Esophagus squamous epithelium (tissue), 5 donors: ENCODE data around the gene GREB1. TPM values are rescaled to one million over a fixed set of nuclear protein-coding genes. Genes with fewer than 3 reads are reported as not detected.

Experiments used
- DNase-seq: peaks from one replicate; lab custom pipeline; 2025; lab: John Stamatoyannopoulos, UW
- H3K27ac ChIP-seq, 4 donors: fragments of 200-600 bp; sonication (generic); one replicate each; pipeline ENCODE4 v1.5.1; 2016 to 2019; ENCODE audit warnings: mild to moderate bottlenecking in 1 of 4
- H3K27me3 ChIP-seq, 4 donors: fragments of 200-600 bp; sonication (generic); 1 replicate in 3 of 4; 2 replicates in 1 of 4; pipeline versions ENCODE4 v1.5.1 to v1.6.0; 2017 to 2021; ENCODE audit warnings: antibody characterized with exemption in 1 of 4
- H3K36me3 ChIP-seq, 3 donors: fragments of 200-600 bp; sonication (generic); one replicate each; pipeline ENCODE4 v1.5.1; 2016 to 2019
- H3K4me1 ChIP-seq, 3 donors: fragments of 200-600 bp; sonication (generic); one replicate each; pipeline ENCODE4 v1.5.1; 2017 to 2019
- H3K4me3 ChIP-seq, 4 donors: fragments of 200-600 bp; sonication (generic); 1 replicate in 3 of 4; 2 replicates in 1 of 4; pipeline ENCODE4 v1.5.1; 2016 to 2019; ENCODE audit warnings: mild to moderate bottlenecking in 2 of 4, moderate library complexity in 1 of 4
- H3K9me3 ChIP-seq, 3 donors: fragments of 200-600 bp; sonication (generic); one replicate each; pipeline ENCODE4 v1.5.1; 2016 to 2019
- CTCF ChIP-seq, 6 experiments: fragments of 450-650 bp in 4 of 6; fragments of 200-600 bp in 2 of 6; sonication (generic) in 2 of 6; IDR thresholded peaks; one replicate each; pipeline ENCODE4 v1.5.1; 2016 to 2019; ENCODE audit warnings: antibody characterized with exemption in 6 of 6, mild to moderate bottlenecking in 4 of 6, moderate library complexity in 4 of 6
- POLR2A ChIP-seq, 4 donors: fragments of 450-650 bp; IDR thresholded peaks; one replicate each; pipeline ENCODE4 v1.6.1; 2017; ENCODE audit warnings: antibody characterized with exemption in 4 of 4, mild to moderate bottlenecking in 4 of 4, moderate library complexity in 3 of 4
- WGBS, 2 donors: methylation state at CpG; one replicate each; pipeline ENCODE4 v1.1.5; 2018; 5-methylcytosine and 5-hydroxymethylcytosine counted together
- intact Hi-C: fragments of 100-400 bp; cut with DNase I; formaldehyde crosslinking; loops from one replicate; pipeline ENCODE4 v1.15.0; 2022
- total RNA-seq, 4 donors: library from RNA; depleted of rRNA; stranded (reverse); fragments of >200 nt; gene quantifications; one replicate each; pipeline ENCODE4 v1.1.0, GENCODE V29; 2016
- donor health status: DM: yes; HTN: yes; CAD: no.

Gene GREB1
- total RNA-seq, 4 donors from 2014 or later = 0.08 to 1.7 (median 0.51) TPM

DNA sequence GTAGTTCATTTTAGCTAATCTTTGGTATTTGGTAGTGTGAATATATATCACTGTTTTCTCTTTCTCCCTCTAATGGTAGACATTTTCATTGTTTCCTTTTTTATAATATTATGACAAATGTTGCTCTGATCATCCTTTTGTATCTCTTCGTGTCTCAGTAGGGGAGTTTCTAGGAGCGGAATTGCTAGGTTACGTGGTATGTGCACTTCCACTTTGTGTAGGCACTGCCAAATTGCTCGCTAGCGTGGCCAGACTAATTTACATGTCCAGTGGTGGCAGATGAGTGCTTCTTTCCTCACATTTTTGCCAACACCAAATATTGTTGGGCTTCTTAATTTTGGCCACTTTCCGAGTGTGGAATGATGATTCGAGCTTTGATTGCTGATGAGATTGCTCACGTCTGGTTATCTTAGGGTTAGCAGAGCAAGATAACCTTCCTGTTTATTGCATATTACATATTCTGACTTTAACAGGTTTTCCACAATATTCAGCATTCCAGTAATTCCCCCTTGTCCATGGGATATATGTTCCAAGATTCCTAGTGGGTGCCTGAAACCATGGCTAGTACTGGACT is 30.4 kb upstream of the GREB1 start:
- H3K4me3 ChIP-seq = no peak overlapping the region

GRCh38 chr2:11505652-11506610 is 27.9 kb upstream of the GREB1 start:
- Histone ChIP-seq H3K9me3 (peaks cover 0 to 3% (median 0%) of the 10 kb centered on the region in 3 donors), H3K27me3 (no peaks in the 10 kb centered on the region), H3K36me3 (no peaks in the 10 kb centered on the region), H3K4me1 (peaks cover 0 to 11% (median 0%) of the 10 kb centered on the region in 3 donors), H3K27ac (no peak overlapping the region), H3K4me3 (no peak overlapping the region)
- WGBS, 2 donors = 69 to 70% methylated on average over 11 of the region's 11 CpGs
- TF ChIP-seq CTCF (IDR thresholded peaks at IDR 0.05) (no peak), POLR2A (IDR thresholded peaks at IDR 0.05) (no peak)
- DNase-seq = no peak
- intact Hi-C loops = no loop called here

More for the DNA sequence above, 30.4 kb upstream of the GREB1 start:
- H3K9me3 ChIP-seq = peaks cover 0 to 3% (median 0%) of the 10 kb centered on the region in 3 donors
- 64 to 65% methylated on average over 8 of the region's 8 CpGs for WGBS, 2 donors
- no peak for DNase-seq
- intact Hi-C loops = no loop called here
- no peak for TF ChIP-seq CTCF (IDR thresholded peaks at IDR 0.05)
- TF ChIP-seq POLR2A (IDR thresholded peaks at IDR 0.05) = no peak
- H3K36me3 ChIP-seq = no peaks in the 10 kb centered on the region
- peaks cover 0 to 19% (median 0%) of the 10 kb centered on the region in 3 donors for H3K4me1 ChIP-seq
- no peaks in the 10 kb centered on the region for H3K27me3 ChIP-seq
- no peak overlapping the region for H3K27ac ChIP-seq

- intact Hi-C loops = no loop called here
- Histone ChIP-seq H3K36me3 (no peaks in the 10 kb centered on the region), H3K4me3 (no peak overlapping the region), H3K27ac (no peak overlapping the region), H3K9me3 (peaks cover 0 to 3% (median 0%) of the 10 kb centered on the region in 3 donors), H3K27me3 (peaks cover 0 to 5% (median 0%) of the 10 kb centered on the region in 4 donors), H3K4me1 (peaks cover 0 to 11% (median 0%) of the 10 kb centered on the region in 3 donors)
- WGBS, 2 donors = 56 to 59% methylated on average over 3 of the region's 3 CpGs
- no peak for TF ChIP-seq CTCF (IDR thresholded peaks at IDR 0.05)
- TF ChIP-seq POLR2A (IDR thresholded peaks at IDR 0.05) = no peak
- no peak for DNase-seq
These were observed 27.3 kb upstream of the GREB1 start for GRCh38 chr2:11506611-11506969.

DNA sequence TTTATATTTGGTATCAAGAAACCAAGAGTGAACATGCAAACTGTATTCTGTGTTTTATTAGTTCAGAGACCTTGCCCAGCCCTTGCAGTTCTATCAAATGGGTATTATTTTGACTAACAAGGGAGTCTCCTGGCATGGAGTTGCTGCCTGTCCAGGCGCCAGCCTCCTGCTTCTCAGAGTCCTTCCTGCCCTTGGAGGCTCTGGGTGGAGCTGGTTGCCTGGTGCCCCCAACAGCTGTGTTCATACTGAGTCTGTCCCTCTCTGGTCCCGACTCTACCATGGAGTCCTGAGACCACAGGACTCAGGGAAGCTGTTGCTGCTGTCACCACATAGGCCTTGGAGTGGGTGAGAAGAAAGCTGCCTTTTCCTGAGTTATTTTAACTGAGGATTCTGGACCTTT is 26.3 kb upstream of the GREB1 start:
- Histone ChIP-seq H3K4me1 (peaks cover 0 to 11% (median 0%) of the 10 kb centered on the region in 3 donors), H3K27ac (no peak overlapping the region), H3K36me3 (no peaks in the 10 kb centered on the region), H3K9me3 (peaks cover 0 to 3% (median 0%) of the 10 kb centered on the region in 3 donors), H3K4me3 (no peak overlapping the region), H3K27me3 (peaks cover 0 to 6% (median 0%) of the 10 kb centered on the region in 4 donors)
- 57 to 59% methylated on average over 2 of the region's 2 CpGs for WGBS, 2 donors
- DNase-seq = no peak
- TF ChIP-seq POLR2A (IDR thresholded peaks at IDR 0.05) (no peak), CTCF (IDR thresholded peaks at IDR 0.05) (no peak)
- intact Hi-C loops = no loop called here

DNA sequence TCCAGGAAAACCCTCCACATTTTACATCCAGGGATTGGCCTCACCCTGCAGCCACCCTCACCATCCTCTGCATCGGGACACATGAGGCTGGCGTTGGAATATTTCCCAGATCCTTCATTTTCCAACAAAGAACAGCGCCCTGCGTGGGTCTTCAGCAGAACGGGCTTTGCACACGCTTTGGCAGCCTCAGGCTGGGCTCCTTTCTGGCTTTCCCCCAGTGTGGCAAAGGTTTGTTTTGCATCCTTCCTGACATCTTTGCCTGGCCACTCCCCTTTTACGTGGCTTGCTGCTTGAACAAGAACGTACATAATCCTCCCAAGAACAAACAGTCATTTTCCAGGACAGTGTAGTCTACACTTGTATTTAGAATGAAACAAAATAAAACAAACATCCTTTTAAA is 25.6 kb upstream of the GREB1 start:
- Histone ChIP-seq H3K36me3 (no peaks in the 10 kb centered on the region), H3K27ac (no peak overlapping the region), H3K27me3 (peaks cover 0 to 6% (median 0%) of the 10 kb centered on the region in 4 donors), H3K4me1 (peaks cover 0 to 11% (median 0%) of the 10 kb centered on the region in 3 donors), H3K4me3 (no peak overlapping the region), H3K9me3 (peaks cover 0 to 3% (median 0%) of the 10 kb centered on the region in 3 donors)
- WGBS, 2 donors = 20 to 31% methylated on average over 8 of the region's 8 CpGs
- no peak for TF ChIP-seq CTCF (IDR thresholded peaks at IDR 0.05)
- TF ChIP-seq POLR2A (IDR thresholded peaks at IDR 0.05) = no peak
- intact Hi-C loops = no loop called here
- DNase-seq = no peak
